IMR-90 (cell line): ENCODE data around the gene ARGLU1. TPM values are rescaled to one million over a fixed set of nuclear protein-coding genes. Genes with fewer than 3 reads are reported as not detected.

ENCODE experiments used
- MAFK ChIP-seq: IDR thresholded peaks from 2 replicates; pipeline ENCODE4 v1.6.1; 2012; ENCODE audit warnings: low read depth, low read length, improper control_type of control experiment
- RAD21 ChIP-seq: IDR thresholded peaks from 2 replicates; pipeline ENCODE4 v1.6.1; 2012; ENCODE audit warnings: low read length, improper control_type of control experiment
- polyA plus RNA-seq, 3 experiments: library from polyadenylated mRNA; depleted of rRNA; stranded (reverse); fragments of >200 nt; gene quantifications; 2 replicates each; pipeline ENCODE4 v1.2.3, GENCODE V29; 2012; ENCODE audit warnings: low replicate concordance in 1 of 3
- total RNA-seq: library from RNA; depleted of rRNA; stranded (reverse); fragments of >200 nt; gene quantifications from 2 replicates; pipeline ENCODE4 v1.2.3, GENCODE V29; 2012
- TF ChIP-seq, protein P1 (sequence below): fragments of 150-350 bp; IDR thresholded peaks from 2 replicates; pipeline ENCODE4 v1.6.1; 2017; ENCODE audit warnings: mild to moderate bottlenecking, antibody characterized with exemption, low read length, low read depth

The ARGLU1 gene
- total and polyA plus RNA-seq, 2 of the 4 experiments (the other 2 are of a cell fraction): 11.1 to 51.4 TPM

- TF ChIP-seq, protein P1, sequence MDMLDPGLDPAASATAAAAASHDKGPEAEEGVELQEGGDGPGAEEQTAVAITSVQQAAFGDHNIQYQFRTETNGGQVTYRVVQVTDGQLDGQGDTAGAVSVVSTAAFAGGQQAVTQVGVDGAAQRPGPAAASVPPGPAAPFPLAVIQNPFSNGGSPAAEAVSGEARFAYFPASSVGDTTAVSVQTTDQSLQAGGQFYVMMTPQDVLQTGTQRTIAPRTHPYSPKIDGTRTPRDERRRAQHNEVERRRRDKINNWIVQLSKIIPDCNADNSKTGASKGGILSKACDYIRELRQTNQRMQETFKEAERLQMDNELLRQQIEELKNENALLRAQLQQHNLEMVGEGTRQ: no peak
- TF ChIP-seq MAFK (no peak), RAD21 (no peak)
Observed at GRCh38 chr13:106534639-106535551, 33.0 kb downstream of the ARGLU1 start (continued).
